HepG2 (cell line): Measurements from ENCODE around the gene SMIM24. TPM values are rescaled to one million over a fixed set of nuclear protein-coding genes. Genes with fewer than 3 reads are reported as not detected.

Source experiments
- ATF4 ChIP-seq, 2 experiments: fragments of 450-650 bp in 1 of 2; sonication (generic) in 1 of 2; formaldehyde crosslinking; IDR thresholded peaks; 2 replicates each; pipeline versions ENCODE4 v1.5.0 to v1.8.0; 2020 to 2022; ENCODE audit warnings: mild to moderate bottlenecking in 1 of 2, missing genetic modification reagents in 1 of 2
- ELK4 ChIP-seq: sonication (generic); formaldehyde crosslinking; IDR thresholded peaks from 2 replicates; pipeline ENCODE4 v1.9.0; 2021; ENCODE audit warnings: missing genetic modification reagents, borderline replicate concordance
- FOXM1 ChIP-seq: sonication (generic); formaldehyde crosslinking; IDR thresholded peaks from 2 replicates; pipeline ENCODE4 v1.5.0; 2020; ENCODE audit warnings: missing genetic modification reagents
- HMGA1 ChIP-seq: sonication (generic); formaldehyde crosslinking; conservative IDR thresholded peaks from 2 replicates; pipeline ENCODE4 v1.4.0; 2020; ENCODE audit warnings: missing genetic modification reagents
- HNRNPH1 ChIP-seq: fragments of 200-400 bp; formaldehyde crosslinking; optimal IDR thresholded peaks from 2 replicates; pipeline ENCODE3; 2017; ENCODE audit warnings: mild to moderate bottlenecking, low read depth, low read length
- KDM2A ChIP-seq: sonication (generic); formaldehyde crosslinking; IDR thresholded peaks from 2 replicates; pipeline ENCODE4 v1.4.0; 2020; ENCODE audit warnings: low read depth, missing genetic modification reagents, borderline replicate concordance
- MAFF ChIP-seq: IDR thresholded peaks from 2 replicates; pipeline ENCODE4 v1.6.1; 2011; ENCODE audit warnings: low read depth, low read length, improper control_type of control experiment
- MLLT10 ChIP-seq: sonication (generic); formaldehyde crosslinking; IDR thresholded peaks from 2 replicates; pipeline ENCODE4 v1.4.0; 2020; ENCODE audit warnings: missing genetic modification reagents
- NR2F1 ChIP-seq, 2 experiments: fragments of 450-650 bp in 1 of 2; formaldehyde crosslinking in 1 of 2; IDR thresholded peaks; 2 replicates each; pipeline versions ENCODE4 v1.5.0 to v1.6.1; 2016 to 2020; ENCODE audit warnings: mild to moderate bottlenecking in 1 of 2, missing compliant biosample characterization in 1 of 2, missing genetic modification reagents in 1 of 2, moderate library complexity in 1 of 2
- RARA ChIP-seq: IDR thresholded peaks from 2 replicates; pipeline ENCODE4 v1.6.1; 2016; ENCODE audit warnings: missing genetic modification reagents, missing compliant biosample characterization
- RXRA ChIP-seq: sonication (generic); formaldehyde crosslinking; IDR thresholded peaks from 2 replicates; pipeline ENCODE4 v1.5.1; 2020; ENCODE audit warnings: missing genetic modification reagents
- SATB2 ChIP-seq: sonication (generic); formaldehyde crosslinking; IDR thresholded peaks from 2 replicates; pipeline ENCODE4 v1.5.0; 2020; ENCODE audit warnings: missing genetic modification reagents
- SP4 ChIP-seq: sonication (generic); formaldehyde crosslinking; IDR thresholded peaks from 2 replicates; pipeline ENCODE4 v1.8.1; 2023; ENCODE audit warnings: mild to moderate bottlenecking, missing genetic modification reagents
- TAF1 ChIP-seq: sonication (generic); formaldehyde crosslinking; IDR thresholded peaks from 2 replicates; pipeline ENCODE4 v1.4.0; 2020; ENCODE audit warnings: missing genetic modification reagents
- TRAFD1 ChIP-seq: sonication (generic); formaldehyde crosslinking; IDR thresholded peaks from 2 replicates; pipeline ENCODE4 v1.5.1; 2020; ENCODE audit warnings: missing genetic modification reagents, mild to moderate bottlenecking, borderline replicate concordance
- ZKSCAN5 ChIP-seq: sonication (generic); formaldehyde crosslinking; IDR thresholded peaks from 2 replicates; pipeline ENCODE4 v1.5.1; 2020; ENCODE audit warnings: mild to moderate bottlenecking, missing genetic modification reagents
- ZNF234 ChIP-seq: sonication (generic); formaldehyde crosslinking; conservative IDR thresholded peaks from 2 replicates; pipeline ENCODE4 v1.5.1; 2020; ENCODE audit warnings: mild to moderate bottlenecking, missing genetic modification reagents
- ZNF639 ChIP-seq: conservative IDR thresholded peaks from 2 replicates; pipeline ENCODE4 v1.6.1; 2018; ENCODE audit warnings: missing genetic modification reagents
- ZNF670 ChIP-seq: sonication (generic); formaldehyde crosslinking; IDR thresholded peaks from 2 replicates; pipeline ENCODE4 v1.8.0; 2022; ENCODE audit warnings: mild to moderate bottlenecking, missing genetic modification reagents, borderline replicate concordance
- ZNF687 ChIP-seq: sonication (generic); formaldehyde crosslinking; IDR thresholded peaks from 2 replicates; pipeline ENCODE4 v1.5.1; 2020; ENCODE audit warnings: mild to moderate bottlenecking, missing genetic modification reagents, moderate library complexity
- ZNF713 ChIP-seq: sonication (generic); formaldehyde crosslinking; IDR thresholded peaks from 2 replicates; pipeline ENCODE4 v1.4.0; 2020; ENCODE audit warnings: mild to moderate bottlenecking, missing genetic modification reagents
- polyA plus RNA-seq, 8 experiments: library from polyadenylated mRNA; depleted of rRNA in 3 of 8; stranded (reverse) in 7 of 8; unstranded in 1 of 8; fragments of >200 nt; fragmentation: Illumina TruSeq in 4 of 8; extraction: Trizol in 4 of 8; gene quantifications; 2 replicates each; pipeline versions ENCODE4 v1.2.1 to v1.2.3, GENCODE V29; 2011 to 2016; ENCODE audit warnings: low read depth in 4 of 8, missing spikeins in 1 of 8, mixed read lengths in 1 of 8; ENCODE audit not compliant: insufficient read depth in 1 of 8
- total RNA-seq, 5 experiments: library from RNA; depleted of rRNA; stranded (reverse); fragments of >200 nt; fragmentation: Illumina TruSeq; extraction: Trizol; gene quantifications; 2 replicates each; pipeline ENCODE4 v1.2.3, GENCODE V29; 2016; ENCODE audit warnings: low read depth in 1 of 5

Gene SMIM24
- total and polyA plus RNA-seq, 2 of the 13 experiments (the other 11 are each of a cell fraction or from before 2014, with no cell fraction given) = 11.2 to 70.6 TPM

- TF ChIP-seq ZNF687 (0 out of 2 replicates have a peak, but pooled peaks have one; percentile 2), RARA (0 out of 2 replicates have a peak, but pooled peaks have one; percentile 19), HMGA1 (CRISPR knock-in tag) (no peak), TAF1 (no peak), ZNF234 (CRISPR knock-in tag) (no peak), NR2F1 (CRISPR knock-in tag; IDR thresholded peaks at IDR 0.05) (no peak), SATB2 (CRISPR knock-in tag) (no peak), ATF4 (CRISPR knock-in tag; IDR thresholded peaks at IDR 0.05) (no peak), ZNF670 (no peak), KDM2A (CRISPR knock-in tag) (no peak), RXRA (no peak), ZNF639 (no peak), MLLT10 (CRISPR knock-in tag) (no peak), ZNF713 (CRISPR knock-in tag) (no peak), MAFF (0 out of 2 replicates have a peak, but pooled peaks have one; percentile 13), TRAFD1 (CRISPR knock-in tag) (no peak), ZKSCAN5 (no peak), ELK4 (CRISPR knock-in tag) (no peak), HNRNPH1 (no peak), FOXM1 (CRISPR knock-in tag) (no peak), SP4 (no peak)
Measured at GRCh38 chr19:3431760-3432397, 48.4 kb downstream of the SMIM24 start (continued).
